Measurements from ENCODE around the gene HEMGN.

GRCh38 chr9:97900738-97901565, 37.0 kb downstream of the HEMGN start:
- TF ChIP-seq, protein P1, sequence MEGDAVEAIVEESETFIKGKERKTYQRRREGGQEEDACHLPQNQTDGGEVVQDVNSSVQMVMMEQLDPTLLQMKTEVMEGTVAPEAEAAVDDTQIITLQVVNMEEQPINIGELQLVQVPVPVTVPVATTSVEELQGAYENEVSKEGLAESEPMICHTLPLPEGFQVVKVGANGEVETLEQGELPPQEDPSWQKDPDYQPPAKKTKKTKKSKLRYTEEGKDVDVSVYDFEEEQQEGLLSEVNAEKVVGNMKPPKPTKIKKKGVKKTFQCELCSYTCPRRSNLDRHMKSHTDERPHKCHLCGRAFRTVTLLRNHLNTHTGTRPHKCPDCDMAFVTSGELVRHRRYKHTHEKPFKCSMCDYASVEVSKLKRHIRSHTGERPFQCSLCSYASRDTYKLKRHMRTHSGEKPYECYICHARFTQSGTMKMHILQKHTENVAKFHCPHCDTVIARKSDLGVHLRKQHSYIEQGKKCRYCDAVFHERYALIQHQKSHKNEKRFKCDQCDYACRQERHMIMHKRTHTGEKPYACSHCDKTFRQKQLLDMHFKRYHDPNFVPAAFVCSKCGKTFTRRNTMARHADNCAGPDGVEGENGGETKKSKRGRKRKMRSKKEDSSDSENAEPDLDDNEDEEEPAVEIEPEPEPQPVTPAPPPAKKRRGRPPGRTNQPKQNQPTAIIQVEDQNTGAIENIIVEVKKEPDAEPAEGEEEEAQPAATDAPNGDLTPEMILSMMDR (IDR thresholded peaks at IDR 0.05) = peak in 5 of 6 experiments; percentile 22 to 79 (median 67)
- TF ChIP-seq POLR2A (IDR thresholded peaks at IDR 0.05) = no peak
